ENCODE data around the gene NDUFB2.
"Not testable (repeated sequence)": the region's sequence is repeated elsewhere in the genome, so short reads cannot be mapped to it uniquely, and the experiment has no call there.

NDUFB2 gene

GRCh38 chr7:140691376-140692045 lies 5.0 kb upstream of the NDUFB2 start:
- Histone ChIP-seq H3K4me2 (ENCODE audit: low read length) (no peak overlapping the region), H3K27ac (ENCODE audit: low read depth, low read length, poor library complexity, severe bottlenecking) (no peak overlapping the region), H4K20me1 (ENCODE audit: insufficient read depth, low read length) (no peaks in the 10 kb centered on the region), H3K79me2 (ENCODE audit: insufficient read depth, low read length) (no peaks in the 10 kb centered on the region), H3K9ac (ENCODE audit: low read length) (no peak overlapping the region), H3K27me3 (ENCODE audit: insufficient read depth, low read length) (no peaks in the 10 kb centered on the region), H3K9me3 (ENCODE audit: low read length) (no peaks in the 10 kb centered on the region), H3K9me2 (ENCODE audit: low read depth, low read length) (no peaks in the 10 kb centered on the region), H3K36me3 (ENCODE audit: insufficient read depth, low read length) (peaks cover 56% of the 10 kb centered on the region), H3F3A (ENCODE audit: insufficient read depth, low read length) (no peaks in the 10 kb centered on the region), H3K4me1 (ENCODE audit: insufficient read depth, low read length, severe bottlenecking) (peaks cover 13% of the 10 kb centered on the region), H2AFZ (ENCODE audit: low read length) (no peak overlapping the region), H3K4me3 (ENCODE audit: low read depth, low read length, poor library complexity, severe bottlenecking) (no peak overlapping the region)
- TF ChIP-seq EZH2 (IDR thresholded peaks at IDR 0.05; ENCODE audit: borderline replicate concordance, low read length) (no peak), CTCF (IDR thresholded peaks at IDR 0.05; ENCODE audit: low read length) (no peak)

GRCh38 chr7:140693849-140694248 lies 2.7 kb upstream of the NDUFB2 start:
- H3K4me2 ChIP-seq (ENCODE audit: low read length); H3K27ac ChIP-seq (ENCODE audit: low read depth, low read length, poor library complexity, severe bottlenecking); H3K9ac ChIP-seq (ENCODE audit: low read length); H3K27me3 ChIP-seq (ENCODE audit: insufficient read depth, low read length); H3K9me3 ChIP-seq (ENCODE audit: low read length); H3F3A ChIP-seq (ENCODE audit: insufficient read depth, low read length); H3K9me2 ChIP-seq (ENCODE audit: low read depth, low read length); H2AFZ ChIP-seq (ENCODE audit: low read length); H4K20me1 ChIP-seq (ENCODE audit: insufficient read depth, low read length); H3K4me3 ChIP-seq (ENCODE audit: low read depth, low read length, poor library complexity, severe bottlenecking): not testable (repeated sequence)
- H3K79me2 ChIP-seq (ENCODE audit: insufficient read depth, low read length): peaks cover 15% of the 10 kb centered on the region
- H3K36me3 ChIP-seq (ENCODE audit: insufficient read depth, low read length): peaks cover 36% of the 10 kb centered on the region
- peaks cover 25% of the 10 kb centered on the region for H3K4me1 ChIP-seq (ENCODE audit: insufficient read depth, low read length, severe bottlenecking)

- no peak overlapping the region for H3K4me2 ChIP-seq (ENCODE audit: low read length)
- no peaks in the 10 kb centered on the region for H3F3A ChIP-seq (ENCODE audit: insufficient read depth, low read length)
- H3K79me2 ChIP-seq (ENCODE audit: insufficient read depth, low read length): peaks cover 23% of the 10 kb centered on the region
- no peaks in the 10 kb centered on the region for H3K9me3 ChIP-seq (ENCODE audit: low read length)
- no peak overlapping the region for H2AFZ ChIP-seq (ENCODE audit: low read length)
- H3K27me3 ChIP-seq (ENCODE audit: insufficient read depth, low read length): no peaks in the 10 kb centered on the region
- TF ChIP-seq EZH2 (IDR thresholded peaks at IDR 0.05; ENCODE audit: borderline replicate concordance, low read length) (no peak), CTCF (IDR thresholded peaks at IDR 0.05; ENCODE audit: low read length) (no peak)
- H3K36me3 ChIP-seq (ENCODE audit: insufficient read depth, low read length): peaks cover 38% of the 10 kb centered on the region
- H3K27ac ChIP-seq (ENCODE audit: low read depth, low read length, poor library complexity, severe bottlenecking): no peak overlapping the region
- H4K20me1 ChIP-seq (ENCODE audit: insufficient read depth, low read length): no peaks in the 10 kb centered on the region
- H3K9me2 ChIP-seq (ENCODE audit: low read depth, low read length): no peaks in the 10 kb centered on the region
- no peak overlapping the region for H3K4me3 ChIP-seq (ENCODE audit: low read depth, low read length, poor library complexity, severe bottlenecking)
- H3K4me1 ChIP-seq (ENCODE audit: insufficient read depth, low read length, severe bottlenecking): peaks cover 25% of the 10 kb centered on the region
- no peak overlapping the region for H3K9ac ChIP-seq (ENCODE audit: low read length)
Observed at GRCh38 chr7:140694592-140694991, 1.9 kb upstream of the NDUFB2 start.

GRCh38 chr7:140695381-140695780 lies 1.1 kb upstream of the NDUFB2 start:
- H3K4me3 ChIP-seq (ENCODE audit: low read depth, low read length, poor library complexity, severe bottlenecking): no peak overlapping the region
- H4K20me1 ChIP-seq (ENCODE audit: insufficient read depth, low read length): no peaks in the 10 kb centered on the region
- H3K79me2 ChIP-seq (ENCODE audit: insufficient read depth, low read length): peaks cover 31% of the 10 kb centered on the region
- H3K9me2 ChIP-seq (ENCODE audit: low read depth, low read length): no peaks in the 10 kb centered on the region
- H3K4me2 ChIP-seq (ENCODE audit: low read length): peak overlapping the region; percentile 83; the same call in 1 of the 2 replicates
- H3K27me3 ChIP-seq (ENCODE audit: insufficient read depth, low read length): no peaks in the 10 kb centered on the region
- TF ChIP-seq EZH2 (IDR thresholded peaks at IDR 0.05; ENCODE audit: borderline replicate concordance, low read length): no peak
- no peak for TF ChIP-seq CTCF (IDR thresholded peaks at IDR 0.05; ENCODE audit: low read length)
- H3K36me3 ChIP-seq (ENCODE audit: insufficient read depth, low read length): peaks cover 40% of the 10 kb centered on the region
- H2AFZ ChIP-seq (ENCODE audit: low read length): no peak overlapping the region
- no peak overlapping the region; the same call in 1 of the 2 replicates for H3K9ac ChIP-seq (ENCODE audit: low read length)
- H3F3A ChIP-seq (ENCODE audit: insufficient read depth, low read length): no peaks in the 10 kb centered on the region
- H3K27ac ChIP-seq (ENCODE audit: low read depth, low read length, poor library complexity, severe bottlenecking): peak overlapping the region; percentile 68
- H3K9me3 ChIP-seq (ENCODE audit: low read length): no peaks in the 10 kb centered on the region
- H3K4me1 ChIP-seq (ENCODE audit: insufficient read depth, low read length, severe bottlenecking): peaks cover 25% of the 10 kb centered on the region

Measured in OCI-LY1 (cell line).